Endodermal cell (in vitro differentiated cells): Measurements from ENCODE around the gene RASAL1. TPM values are rescaled to one million over a fixed set of nuclear protein-coding genes. Genes with fewer than 3 reads are reported as not detected.

Source experiments
- DNase-seq: peaks from one replicate; pipeline ENCODE4 v3.0.0-alpha.2; 2017
- H3K27ac ChIP-seq: 2 replicates; pipeline ENCODE4 v1.5.1; 2013; ENCODE audit warnings: mild to moderate bottlenecking, low read depth, low read length, moderate library complexity
- H3K27me3 ChIP-seq: 2 replicates; pipeline ENCODE4 v1.6.1; 2013; ENCODE audit warnings: mild to moderate bottlenecking, low read length, moderate library complexity; ENCODE audit not compliant: insufficient read depth, control insufficient read depth, poor library complexity, severe bottlenecking
- H3K36me3 ChIP-seq: 2 replicates; pipeline ENCODE4 v1.7.0; 2013; ENCODE audit warnings: mild to moderate bottlenecking, low read length, moderate library complexity; ENCODE audit not compliant: control insufficient read depth, insufficient read depth
- H3K4me1 ChIP-seq: one replicate; pipeline ENCODE4 v1.7.0; 2013; ENCODE audit warnings: low read length; ENCODE audit not compliant: control insufficient read depth, insufficient read depth
- H3K4me3 ChIP-seq: 2 replicates; pipeline ENCODE4 v1.5.1; 2013; ENCODE audit warnings: mild to moderate bottlenecking, low read length, moderate library complexity
- H3K9ac ChIP-seq: 2 replicates; pipeline ENCODE4 v1.6.1; 2013; ENCODE audit warnings: mild to moderate bottlenecking, low read length, moderate library complexity; ENCODE audit not compliant: poor library complexity, severe bottlenecking; ENCODE audit errors: extremely low read depth
- H3K9me3 ChIP-seq: 2 replicates; pipeline ENCODE4 v1.6.1; 2013; ENCODE audit warnings: mild to moderate bottlenecking, low read length, moderate library complexity; ENCODE audit not compliant: control insufficient read depth
- H3K27ac Mint-ChIP-seq: 2 replicates; pipeline ENCODE4 v1.8.0; 2020; ENCODE audit warnings: mixed read lengths
- H3K27me3 Mint-ChIP-seq: 2 replicates; pipeline ENCODE4 v1.8.0; 2021; ENCODE audit warnings: mild to moderate bottlenecking, mixed read lengths; ENCODE audit not compliant: insufficient read depth
- H3K36me3 Mint-ChIP-seq: 2 replicates; pipeline ENCODE4 v1.8.0; 2020; ENCODE audit warnings: low read depth, mixed read lengths
- H3K4me1 Mint-ChIP-seq: 2 replicates; pipeline ENCODE4 v1.8.0; 2020; ENCODE audit warnings: mixed read lengths
- H3K4me3 Mint-ChIP-seq: 2 replicates; pipeline ENCODE4 v1.8.0; 2020; ENCODE audit warnings: mild to moderate bottlenecking, moderate library complexity, mixed read lengths
- H3K9me3 Mint-ChIP-seq: 2 replicates; pipeline ENCODE4 v1.8.0; 2020; ENCODE audit warnings: mild to moderate bottlenecking, mixed read lengths
- WGBS, 2 experiments: methylation state at CpG; one replicate each; pipeline versions ENCODE4 v1.1.5 to v1.1.7; 2013; ENCODE audit warnings: missing lambda C conversion rate in 2 of 2, mixed read lengths in 1 of 2; ENCODE audit not compliant: insufficient coverage in 1 of 2, insufficient read length in 1 of 2; 5-methylcytosine and 5-hydroxymethylcytosine counted together
- microRNA-seq: library from miRNA; unstranded; fragments of <30 nt; microRNA quantifications from one replicate; pipeline ENCODE4 v1.2.0, GENCODE V29; 2020; ENCODE audit warnings: borderline microRNAs expressed
- total RNA-seq, 2 donors: library from RNA; stranded (reverse); fragmentation: NEBNext Ultra II Directional in 1 of 2; extraction: Animal tissue kit (Norgen Biotek cat#: 25700) in 1 of 2; gene quantifications; 2 replicates in 1 of 2; 3 replicates in 1 of 2; pipeline ENCODE4 v1.2.1, GENCODE V29; 2021
- TF ChIP-seq, protein P1 (sequence below): fragments of 200-600 bp; sonication (generic); conservative IDR thresholded peaks from 2 replicates; pipeline ENCODE4 v1.5.0; 2021; ENCODE audit warnings: antibody characterized with exemption, mild to moderate bottlenecking

Gene RASAL1
- total RNA-seq, 2 donors from 2014 or later, result 0.77 to 1.4 TPM

DNA sequence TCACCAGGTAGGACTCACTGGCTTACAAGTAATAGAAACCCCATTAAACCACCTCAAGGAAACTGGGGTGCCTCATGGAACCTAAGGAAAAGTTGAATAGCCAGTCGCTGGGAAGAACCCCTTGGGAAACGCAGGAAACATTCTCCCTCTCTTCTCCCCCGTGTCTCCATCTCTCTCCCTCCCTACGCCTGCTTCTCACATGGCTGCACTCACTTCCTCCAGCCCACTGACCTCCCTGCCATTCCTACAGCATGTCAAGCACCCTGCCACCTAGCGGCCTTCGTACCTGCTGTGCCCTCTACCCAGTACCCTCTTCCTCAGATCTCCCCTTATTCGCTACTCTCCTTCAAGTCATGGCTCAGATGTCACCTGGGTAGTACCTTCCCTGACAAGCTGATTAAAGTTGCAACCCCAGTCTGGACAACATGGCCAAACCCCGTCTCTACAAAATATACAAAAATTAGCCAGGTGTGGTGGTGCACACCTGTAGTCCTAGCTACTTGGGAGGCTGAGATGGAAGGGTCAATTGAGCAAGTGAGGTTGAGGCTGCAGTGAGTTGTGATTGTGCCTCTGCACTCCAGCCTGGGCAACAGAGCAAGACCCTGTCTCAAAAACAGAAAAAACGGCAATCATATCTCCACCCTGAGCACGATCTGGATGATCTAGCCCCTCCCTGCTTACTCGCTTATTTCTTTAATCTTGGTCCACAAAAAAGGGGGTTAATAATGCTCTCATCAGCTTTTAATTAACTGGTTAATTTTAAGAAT is 85.4 kb downstream of the RASAL1 start:
- H3K9ac ChIP-seq, result no peak overlapping the region
- H3K4me3 ChIP-seq, result no peak overlapping the region
- WGBS, 2 experiments, result 54 to 84% methylated on average over 5 to 11 of the region's 11 CpGs
- no peaks in the 10 kb centered on the region for H3K4me1 ChIP-seq
- Mint-ChIP-seq H3K9me3 (no peaks in the 10 kb centered on the region), H3K36me3 (no peaks in the 10 kb centered on the region), H3K27ac (no peak overlapping the region), H3K4me3 (no peak overlapping the region), H3K4me1 (no peaks in the 10 kb centered on the region), H3K27me3 (peaks cover 72% of the 10 kb centered on the region)
- H3K27ac ChIP-seq, result no peak overlapping the region
- H3K27me3 ChIP-seq, result peaks cover 40% of the 10 kb centered on the region
- DNase-seq, result peak; percentile 94
- no peaks in the 10 kb centered on the region for H3K36me3 ChIP-seq
- TF ChIP-seq, protein P1, sequence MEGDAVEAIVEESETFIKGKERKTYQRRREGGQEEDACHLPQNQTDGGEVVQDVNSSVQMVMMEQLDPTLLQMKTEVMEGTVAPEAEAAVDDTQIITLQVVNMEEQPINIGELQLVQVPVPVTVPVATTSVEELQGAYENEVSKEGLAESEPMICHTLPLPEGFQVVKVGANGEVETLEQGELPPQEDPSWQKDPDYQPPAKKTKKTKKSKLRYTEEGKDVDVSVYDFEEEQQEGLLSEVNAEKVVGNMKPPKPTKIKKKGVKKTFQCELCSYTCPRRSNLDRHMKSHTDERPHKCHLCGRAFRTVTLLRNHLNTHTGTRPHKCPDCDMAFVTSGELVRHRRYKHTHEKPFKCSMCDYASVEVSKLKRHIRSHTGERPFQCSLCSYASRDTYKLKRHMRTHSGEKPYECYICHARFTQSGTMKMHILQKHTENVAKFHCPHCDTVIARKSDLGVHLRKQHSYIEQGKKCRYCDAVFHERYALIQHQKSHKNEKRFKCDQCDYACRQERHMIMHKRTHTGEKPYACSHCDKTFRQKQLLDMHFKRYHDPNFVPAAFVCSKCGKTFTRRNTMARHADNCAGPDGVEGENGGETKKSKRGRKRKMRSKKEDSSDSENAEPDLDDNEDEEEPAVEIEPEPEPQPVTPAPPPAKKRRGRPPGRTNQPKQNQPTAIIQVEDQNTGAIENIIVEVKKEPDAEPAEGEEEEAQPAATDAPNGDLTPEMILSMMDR, result peak; percentile 79
- no peaks in the 10 kb centered on the region for H3K9me3 ChIP-seq

Small RNAs within 50 kb of the gene (microRNA-seq; reads per million reads assigned to microRNA genes)
- gene MIR7106, result not detected

Other genes with a start within 250 kb of the RASAL1 start
- gene OAS1, start 228.8 kb downstream of the RASAL1 start, total RNA-seq, result not detected
- gene OAS3, start 197.3 kb downstream of the RASAL1 start, total RNA-seq, result under 1 TPM; 0.64 to 0.84 TPM
- not detected for gene OAS2, start 157.2 kb downstream of the RASAL1 start, total RNA-seq
- 1 to 10 TPM; 3.3 to 4.9 TPM for gene DTX1, start 79.0 kb downstream of the RASAL1 start, total RNA-seq
- gene CFAP73, start 14.0 kb upstream of the RASAL1 start, total RNA-seq, result not detected
- gene DDX54, start 49.7 kb upstream of the RASAL1 start, total RNA-seq, result 10 to 100 TPM; 68.1 to 69.0 TPM
- gene RITA1, start 50.0 kb upstream of the RASAL1 start, total RNA-seq, result 10 to 100 TPM; 18.8 to 20.3 TPM
- gene TPCN1, start 85.7 kb upstream of the RASAL1 start, total RNA-seq, result 10 to 100 TPM; 18.9 to 30.8 TPM
- 1 to 10 TPM; 6.9 to 9.1 TPM for gene SLC8B1, start 199.3 kb upstream of the RASAL1 start, total RNA-seq
- gene PLBD2, start 222.8 kb upstream of the RASAL1 start, total RNA-seq, result 10 to 100 TPM; 19.6 to 27.6 TPM